ENCODE data around the gene GALE. TPM values are rescaled to one million over a fixed set of nuclear protein-coding genes. Genes with fewer than 3 reads are reported as not detected.

GALE gene
- total and polyA plus RNA-seq, 10 donors, result 19.0 to 47.1 (median 34.5) TPM

- no peak for DNase-seq
- Histone ChIP-seq H3K27ac (no peak overlapping the region), H3K9me3 (no peaks in the 10 kb centered on the region), H3K36me3 (peaks cover 0 to 51% (median 14%) of the 10 kb centered on the region in 6 donors), H3K4me1 (peaks cover 20 to 73% (median 42%) of the 10 kb centered on the region in 6 donors), H3K27me3 (replicated peaks in 1 of 7) (no peaks in the 10 kb centered on the region), H3K4me3 (peak overlapping the region in 5 of 8 donors; percentile 70 to 96 (median 80))
- intact Hi-C loops (cut with DNase I; ENCODE audit: low total_unique reads), result no loop called here
- WGBS, 5 donors, result 55 to 83% (median 81%) methylated on average over 3 of the region's 3 CpGs
- TF ChIP-seq CTCF (IDR thresholded peaks at IDR 0.05 in 8 of 11, conservative IDR thresholded peaks at IDR 0.05 in 3 of 11), result no peak
- no peak for TF ChIP-seq POLR2A (IDR thresholded peaks at IDR 0.05)
- TF ChIP-seq POLR2AphosphoS5 (IDR thresholded peaks at IDR 0.05), result no peak
These were observed 20.7 kb downstream of the GALE start for GRCh38 chr1:23779826-23780371.

- WGBS, 5 donors, result 0 to 2% (median 0%) methylated on average over 17 to 90 of the region's 91 CpGs
- H3K36me3 ChIP-seq, result peaks cover 0 to 34% (median 7%) of the 10 kb centered on the region in 6 donors
- H3K27me3 ChIP-seq (replicated peaks in 1 of 7), result no peaks in the 10 kb centered on the region
- peak within 1 kb of the TSS; percentile 70 to 96 (median 82) for H3K4me3 ChIP-seq
- peaks cover 20 to 70% (median 39%) of the 10 kb centered on the region in 6 donors for H3K4me1 ChIP-seq
- no peaks in the 10 kb centered on the region for H3K9me3 ChIP-seq
- peak; percentile 94 for DNase-seq
- peak within 1 kb of the TSS; percentile 85 to 93 (median 92) for H3K27ac ChIP-seq
- intact Hi-C loops (cut with DNase I; ENCODE audit: low total_unique reads), result no loop called here
- TF ChIP-seq POLR2A (IDR thresholded peaks at IDR 0.05) (peak; percentile 26 to 60 (median 53)), POLR2AphosphoS5 (IDR thresholded peaks at IDR 0.05) (peak; percentile 96 to 98 (median 98)), CTCF (IDR thresholded peaks at IDR 0.05 in 8 of 11, conservative IDR thresholded peaks at IDR 0.05 in 3 of 11) (peak in 1 of 11 experiments; percentile 28)
These were observed 22.4 kb downstream of the GALE start, which contains the start of gene PITHD1 for GRCh38 chr1:23777979-23778814. Gene PITHD1, plus strand, starts transcription at chr1:23778418. Its CDS starts 98 bp downstream, at chr1:23778516.

DNA sequence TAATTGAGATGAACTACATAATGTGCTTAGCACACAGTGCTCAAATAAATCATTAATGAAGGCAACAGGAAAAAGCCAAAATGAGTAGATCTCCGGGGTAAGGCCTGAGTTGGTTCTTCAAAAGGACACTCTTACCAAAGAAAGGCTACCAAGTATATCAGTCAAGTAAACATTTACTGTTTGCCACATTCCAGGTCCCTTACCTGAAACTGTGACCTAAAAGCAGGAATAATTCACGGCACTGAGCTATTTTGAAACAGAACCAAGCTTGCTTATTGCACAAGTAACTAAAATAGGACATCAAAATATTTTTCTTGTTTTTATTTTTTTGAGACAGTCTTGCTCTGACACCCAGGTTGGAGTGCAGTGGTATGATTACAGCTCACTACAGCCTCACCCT lies 24.3 kb downstream of the GALE start:
- intact Hi-C loops (cut with DNase I; ENCODE audit: low total_unique reads), result no loop called here

More for the DNA sequence above, 24.3 kb downstream of the GALE start:
- Histone ChIP-seq H3K36me3 (peaks cover 0 to 24% (median 2%) of the 10 kb centered on the region in 6 donors), H3K27ac (no peak overlapping the region), H3K4me3 (no peak overlapping the region), H3K4me1 (peaks cover 25 to 61% (median 42%) of the 10 kb centered on the region in 6 donors), H3K9me3 (no peaks in the 10 kb centered on the region), H3K27me3 (replicated peaks in 1 of 7) (no peaks in the 10 kb centered on the region)
- WGBS, 5 donors, result 62 to 91% (median 70%) methylated on average over 2 of the region's 2 CpGs
- TF ChIP-seq CTCF (IDR thresholded peaks at IDR 0.05 in 8 of 11, conservative IDR thresholded peaks at IDR 0.05 in 3 of 11) (no peak), POLR2AphosphoS5 (IDR thresholded peaks at IDR 0.05) (no peak), POLR2A (IDR thresholded peaks at IDR 0.05) (no peak)
- no peak for DNase-seq
